ENCODE data around the gene C17orf58. TPM values are rescaled to one million over a fixed set of nuclear protein-coding genes. Genes with fewer than 3 reads are reported as not detected.
"Not testable (repeated sequence)": the region's sequence is repeated elsewhere in the genome, so short reads cannot be mapped to it uniquely, and the experiment has no call there.

The C17orf58 gene
- 15.3 TPM for polyA plus RNA-seq (2013, experiment 1 of 2)
- 15.4 TPM for polyA plus RNA-seq (2013, experiment 2 of 2)

DNA sequence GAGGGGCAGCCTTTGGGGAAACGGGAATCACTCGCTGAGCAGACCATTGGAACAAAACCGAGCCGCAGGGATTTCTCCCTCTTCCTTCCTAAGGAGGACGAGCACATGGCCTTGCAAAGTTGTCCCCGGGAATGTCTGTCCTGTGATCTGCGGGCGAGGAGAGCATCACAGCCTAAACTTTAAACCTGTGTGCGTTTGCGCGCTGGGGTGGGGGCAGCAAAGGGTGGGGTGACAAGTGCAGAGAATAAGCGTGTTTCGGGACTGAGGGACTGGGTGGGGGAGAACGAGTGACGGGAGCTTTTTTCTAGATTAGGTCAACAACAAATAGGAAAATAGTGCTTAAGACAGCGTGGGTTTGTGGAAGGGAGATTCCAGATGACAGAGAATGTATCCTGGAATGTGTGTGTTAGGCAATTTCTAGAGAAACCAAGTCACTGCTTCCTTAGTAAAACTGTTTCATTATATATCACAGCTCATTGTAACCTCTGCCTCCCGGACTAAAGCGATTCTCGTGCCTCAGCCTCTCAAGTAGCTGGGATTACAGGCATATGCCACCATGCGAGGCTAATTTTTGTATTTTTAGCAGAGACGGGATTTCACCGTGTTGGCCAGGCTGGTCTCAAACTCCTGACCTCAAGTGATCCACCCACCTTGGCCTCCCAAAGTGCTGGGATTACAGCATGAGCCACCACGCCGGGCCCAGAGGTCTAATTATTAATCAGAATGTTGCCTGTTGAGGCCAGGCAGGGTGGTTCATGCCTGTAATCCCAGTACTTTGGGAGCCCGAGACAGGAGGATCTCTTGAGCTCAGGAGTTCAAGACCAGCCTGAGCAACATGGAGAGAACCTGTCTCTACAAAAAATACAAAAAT is at the start of gene C17orf58:
C17orf58 (minus strand) TSS at position 169 of the 871 bp plus-strand sequence. CDS start 271 bp downstream, outside the sequence.
- WGBS, 2 experiments (ENCODE audit: insufficient coverage in 2 of 2), result 46 to 49% methylated on average over 14 to 16 of the region's 25 CpGs
- peak within 1 kb of the TSS; percentile 45 for H3K4me3 ChIP-seq (ENCODE audit: extremely low read depth, insufficient read depth, low read length, poor library complexity, severe bottlenecking)
- H3K36me3 ChIP-seq (ENCODE audit: control insufficient read depth, insufficient read depth, low read length); H3K9me3 ChIP-seq (ENCODE audit: control insufficient read depth, low read length); H3K27ac ChIP-seq (ENCODE audit: low read depth, low read length, severe bottlenecking); H3K4me1 ChIP-seq (ENCODE audit: control insufficient read depth, insufficient read depth, low read length, poor library complexity, severe bottlenecking): not testable (repeated sequence)

- no peaks in the 10 kb centered on the region for H3K9me3 ChIP-seq (ENCODE audit: control insufficient read depth, low read length)
- peaks cover 46% of the 10 kb centered on the region for H3K36me3 ChIP-seq (ENCODE audit: control insufficient read depth, insufficient read depth, low read length)
- H3K4me1 ChIP-seq (ENCODE audit: control insufficient read depth, insufficient read depth, low read length, poor library complexity, severe bottlenecking), result peaks cover 13% of the 10 kb centered on the region
- peak overlapping the region; percentile 93 for H3K27ac ChIP-seq (ENCODE audit: low read depth, low read length, severe bottlenecking)
- peak overlapping the region; percentile 98 for H3K4me3 ChIP-seq (ENCODE audit: extremely low read depth, insufficient read depth, low read length, poor library complexity, severe bottlenecking)
- 0 to 3% methylated on average over 3 to 6 of the region's 11 CpGs for WGBS, 2 experiments (ENCODE audit: insufficient coverage in 2 of 2)
Measured at GRCh38 chr17:68036304-68037147, 40.3 kb upstream of the C17orf58 start.

DNA sequence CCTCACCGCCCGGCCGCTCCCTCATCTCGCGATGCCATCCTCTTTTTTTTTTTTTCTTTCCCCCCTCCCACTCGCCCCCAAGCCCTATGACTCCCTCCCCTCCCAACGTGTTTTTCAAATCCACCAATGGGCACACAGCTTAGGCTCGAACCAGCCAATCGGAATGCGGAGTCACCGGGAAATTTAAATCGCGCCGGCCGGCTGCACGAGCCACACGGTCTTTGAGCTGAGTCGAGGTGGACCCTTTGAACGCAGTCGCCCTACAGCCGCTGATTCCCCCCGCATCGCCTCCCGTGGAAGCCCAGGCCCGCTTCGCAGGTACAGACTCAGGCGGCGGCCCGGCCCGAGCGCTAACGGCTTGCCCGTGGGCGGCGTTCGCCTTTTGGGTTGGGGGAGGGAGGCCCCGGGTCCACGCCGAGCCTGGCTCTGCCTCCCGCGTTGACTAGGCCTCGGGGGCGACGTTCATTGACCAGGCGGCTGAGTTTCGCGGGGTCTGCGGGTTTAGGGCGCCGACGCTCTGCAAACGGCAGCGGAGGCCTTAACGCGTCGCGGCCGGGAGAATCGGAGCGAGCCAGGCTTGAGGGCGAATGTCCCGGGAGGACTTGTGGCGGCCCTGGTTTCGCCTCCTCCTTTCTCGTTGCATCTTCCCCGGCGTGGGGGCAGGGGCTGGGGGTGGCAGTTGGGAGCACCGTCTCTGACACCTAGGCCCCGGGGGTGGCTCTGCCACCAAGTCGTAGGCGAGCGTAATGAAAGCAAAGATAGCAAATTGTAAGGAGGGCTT is 39.4 kb upstream of the C17orf58 start, which contains the start of gene KPNA2:
KPNA2 (plus strand) TSS at position 213 of the 781 bp plus-strand sequence. CDS start 1,398 bp downstream, outside the sequence.
- H3K4me1 ChIP-seq (ENCODE audit: control insufficient read depth, insufficient read depth, low read length, poor library complexity, severe bottlenecking), result peaks cover 13% of the 10 kb centered on the region
- peaks cover 38% of the 10 kb centered on the region for H3K36me3 ChIP-seq (ENCODE audit: control insufficient read depth, insufficient read depth, low read length)
- peak within 1 kb of the TSS; percentile 93 for H3K27ac ChIP-seq (ENCODE audit: low read depth, low read length, severe bottlenecking)
- 0% methylated on average over 54 to 58 of the region's 72 CpGs for WGBS, 2 experiments (ENCODE audit: insufficient coverage in 2 of 2)
- no peaks in the 10 kb centered on the region for H3K9me3 ChIP-seq (ENCODE audit: control insufficient read depth, low read length)
- H3K4me3 ChIP-seq (ENCODE audit: extremely low read depth, insufficient read depth, low read length, poor library complexity, severe bottlenecking), result peak within 1 kb of the TSS; percentile 98

DNA sequence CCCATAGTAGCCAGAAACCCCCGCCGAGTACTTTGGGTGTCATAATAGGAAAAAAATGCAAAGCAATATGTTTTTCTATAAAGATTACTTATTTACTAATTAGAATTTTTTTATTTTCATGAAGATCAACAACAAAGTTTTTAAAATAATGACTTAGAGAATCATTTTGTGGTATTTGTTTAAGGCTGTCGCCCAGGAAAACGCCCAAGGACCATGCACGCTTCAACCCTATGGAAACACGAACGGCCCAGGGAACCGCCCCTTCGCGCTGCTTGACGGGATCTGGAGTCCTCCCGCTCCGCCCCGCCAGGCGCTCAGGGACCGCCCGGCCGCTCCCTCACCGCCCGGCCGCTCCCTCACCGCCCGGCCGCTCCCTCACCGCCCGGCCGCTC is 38.9 kb upstream of the C17orf58 start:
- peak overlapping the region; percentile 90 for H3K27ac ChIP-seq (ENCODE audit: low read depth, low read length, severe bottlenecking)
- H3K4me3 ChIP-seq (ENCODE audit: extremely low read depth, insufficient read depth, low read length, poor library complexity, severe bottlenecking), result peak overlapping the region; percentile 22
- no peaks in the 10 kb centered on the region for H3K9me3 ChIP-seq (ENCODE audit: control insufficient read depth, low read length)
- H3K4me1 ChIP-seq (ENCODE audit: control insufficient read depth, insufficient read depth, low read length, poor library complexity, severe bottlenecking), result peaks cover 13% of the 10 kb centered on the region
- 0 to 2% methylated on average over 7 to 8 of the region's 27 CpGs for WGBS, 2 experiments (ENCODE audit: insufficient coverage in 2 of 2)
- peaks cover 32% of the 10 kb centered on the region for H3K36me3 ChIP-seq (ENCODE audit: control insufficient read depth, insufficient read depth, low read length)

DNA sequence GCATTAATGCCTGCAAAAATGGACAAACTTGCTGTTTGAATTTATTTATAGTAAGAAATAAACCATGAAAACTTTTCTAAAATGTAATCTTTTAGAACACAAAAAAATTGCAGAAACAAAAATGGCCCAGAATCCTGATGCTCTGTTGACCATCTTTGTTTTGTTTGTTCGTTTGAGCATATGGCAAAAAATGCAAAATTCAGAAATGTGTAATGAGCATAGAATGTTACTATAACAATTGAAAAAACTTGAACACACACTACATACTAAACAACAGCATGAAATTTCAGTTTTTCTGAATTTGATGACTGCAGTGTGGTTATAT is 38.1 kb upstream of the C17orf58 start:
- no peaks in the 10 kb centered on the region for H3K9me3 ChIP-seq (ENCODE audit: control insufficient read depth, low read length)
- no CpG with 5 or more reads among the region's 1 CpG for WGBS, 2 experiments (ENCODE audit: insufficient coverage in 2 of 2)
- H3K36me3 ChIP-seq (ENCODE audit: control insufficient read depth, insufficient read depth, low read length), result peaks cover 27% of the 10 kb centered on the region
- H3K4me1 ChIP-seq (ENCODE audit: control insufficient read depth, insufficient read depth, low read length, poor library complexity, severe bottlenecking), result peaks cover 13% of the 10 kb centered on the region
- peak overlapping the region; percentile 19 for H3K4me3 ChIP-seq (ENCODE audit: extremely low read depth, insufficient read depth, low read length, poor library complexity, severe bottlenecking)
- peak overlapping the region; percentile 90 for H3K27ac ChIP-seq (ENCODE audit: low read depth, low read length, severe bottlenecking)

- Histone ChIP-seq H3K9me3 (ENCODE audit: control insufficient read depth, low read length) (no peaks in the 10 kb centered on the region), H3K36me3 (ENCODE audit: control insufficient read depth, insufficient read depth, low read length) (peaks cover 22% of the 10 kb centered on the region), H3K4me1 (ENCODE audit: control insufficient read depth, insufficient read depth, low read length, poor library complexity, severe bottlenecking) (peaks cover 13% of the 10 kb centered on the region), H3K4me3 (ENCODE audit: extremely low read depth, insufficient read depth, low read length, poor library complexity, severe bottlenecking) (peak overlapping the region; percentile 19), H3K27ac (ENCODE audit: low read depth, low read length, severe bottlenecking) (peak overlapping the region; percentile 90)
- WGBS, 2 experiments (ENCODE audit: insufficient coverage in 2 of 2), result 48 to 80% methylated on average over 1 to 4 of the region's 7 CpGs
Measured at GRCh38 chr17:68033636-68034451, 37.6 kb upstream of the C17orf58 start.

- Histone ChIP-seq H3K9me3 (ENCODE audit: control insufficient read depth, low read length) (no peaks in the 10 kb centered on the region), H3K4me1 (ENCODE audit: control insufficient read depth, insufficient read depth, low read length, poor library complexity, severe bottlenecking) (peaks cover 6% of the 10 kb centered on the region), H3K27ac (ENCODE audit: low read depth, low read length, severe bottlenecking) (no peak overlapping the region), H3K4me3 (ENCODE audit: extremely low read depth, insufficient read depth, low read length, poor library complexity, severe bottlenecking) (no peak overlapping the region), H3K36me3 (ENCODE audit: control insufficient read depth, insufficient read depth, low read length) (no peaks in the 10 kb centered on the region)
- 93 to 98% methylated on average over 5 to 6 of the region's 8 CpGs for WGBS, 2 experiments (ENCODE audit: insufficient coverage in 2 of 2)
Measured at GRCh38 chr17:68029512-68030215, 33.4 kb upstream of the C17orf58 start.

GRCh38 chr17:68022547-68022946 is 26.3 kb upstream of the C17orf58 start:
- not testable (repeated sequence) for H3K27ac ChIP-seq (ENCODE audit: low read depth, low read length, severe bottlenecking); H3K9me3 ChIP-seq (ENCODE audit: control insufficient read depth, low read length); H3K4me1 ChIP-seq (ENCODE audit: control insufficient read depth, insufficient read depth, low read length, poor library complexity, severe bottlenecking); H3K4me3 ChIP-seq (ENCODE audit: extremely low read depth, insufficient read depth, low read length, poor library complexity, severe bottlenecking); H3K36me3 ChIP-seq (ENCODE audit: control insufficient read depth, insufficient read depth, low read length)
- WGBS, 2 experiments (ENCODE audit: insufficient coverage in 2 of 2), result 90 to 91% methylated on average over 11 to 15 of the region's 15 CpGs

DNA sequence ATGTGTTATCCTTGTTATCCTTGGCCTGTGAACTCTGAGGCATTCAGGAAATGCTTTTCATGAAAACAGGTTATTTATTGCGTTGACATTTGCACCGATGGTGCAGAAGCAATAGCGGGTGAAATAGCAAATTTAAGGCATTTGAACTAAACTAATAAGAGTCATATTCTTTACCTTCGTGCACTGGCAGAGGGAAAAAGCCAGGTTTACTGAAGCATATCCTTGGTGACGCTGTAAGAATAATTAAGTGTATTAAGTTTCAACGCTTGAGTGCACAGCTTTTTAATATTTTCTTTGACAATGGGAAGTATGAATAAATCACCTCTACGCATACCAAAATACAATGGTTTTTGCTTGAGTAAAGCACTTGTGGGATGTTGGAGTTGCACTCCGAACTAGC is 25.7 kb upstream of the C17orf58 start:
- no peak overlapping the region for H3K4me3 ChIP-seq (ENCODE audit: extremely low read depth, insufficient read depth, low read length, poor library complexity, severe bottlenecking)
- WGBS, 2 experiments (ENCODE audit: insufficient coverage in 2 of 2), result 89 to 98% methylated on average over 5 of the region's 8 CpGs
- no peak overlapping the region for H3K27ac ChIP-seq (ENCODE audit: low read depth, low read length, severe bottlenecking)
- H3K4me1 ChIP-seq (ENCODE audit: control insufficient read depth, insufficient read depth, low read length, poor library complexity, severe bottlenecking), result no peaks in the 10 kb centered on the region
- H3K9me3 ChIP-seq (ENCODE audit: control insufficient read depth, low read length), result no peaks in the 10 kb centered on the region
- no peaks in the 10 kb centered on the region for H3K36me3 ChIP-seq (ENCODE audit: control insufficient read depth, insufficient read depth, low read length)
